HCT116 (cell line): ENCODE data around the gene LTBP1. TPM values are rescaled to one million over a fixed set of nuclear protein-coding genes. Genes with fewer than 3 reads are reported as not detected.

Source experiments
- ATAC-seq: fragments of 200-7000 bp; cut with Tn5 transposase; 2 replicates; pipeline ENCODE4 v1.9.1; 2020; ENCODE audit warnings: mild to moderate bottlenecking, moderate library complexity
- BruUV-seq: library from RNA; stranded (reverse); fragments of 400-500 nt; replicated peaks from 2 replicates; lab custom pipeline; 2021; lab: Mats Ljungman, UMichigan
- CTCF ChIA-PET: fragments of 300-600 bp; sonication (Branson Sonifier 250); formaldehyde crosslinking; loops from one replicate; lab custom pipeline; 2021; ENCODE audit warnings: antibody characterized with exemption; lab: Charles Lee
- POLR2A ChIA-PET: fragments of 300-600, 350-600 bp; sonication (Branson Sonifier 250); formaldehyde crosslinking; loops from one replicate; lab custom pipeline; 2021; ENCODE audit warnings: antibody characterized with exemption; lab: Charles Lee
- RAD21 ChIA-PET, 2 experiments: fragments of 300-600 bp; sonication (Branson Sonifier 250); formaldehyde crosslinking; loops; one replicate each; lab custom pipeline; 2023; ENCODE audit warnings: low total read pairs in 2 of 2; ENCODE audit not compliant: uncharacterized antibody in 2 of 2, unreplicated experiment in 2 of 2, low non-redundant PET in 1 of 2; lab: Charles Lee
- DNase-seq: peaks from one replicate; pipeline ENCODE4 v3.0.0-alpha.2; 2010; ENCODE audit warnings: low read depth, low spot score
- H2AFZ ChIP-seq: fragments of 200-600 bp; shearing (Covaris generic), sonication (generic); 2 replicates; pipeline ENCODE4 v1.6.1; 2017; ENCODE audit warnings: low read depth, mixed run types, mixed read lengths, antibody characterized with exemption, low read length; ENCODE audit not compliant: poor library complexity, severe bottlenecking
- H3K27ac ChIP-seq: 2 replicates; pipeline ENCODE4 v1.5.1; 2012; ENCODE audit warnings: low read depth, low read length
- H3K27me3 ChIP-seq: fragments of 200-600 bp; sonication (generic); 2 replicates; pipeline ENCODE4 v1.6.1; 2016; ENCODE audit warnings: mixed run types, low read length, mixed read lengths; ENCODE audit not compliant: insufficient read depth
- H3K36me3 ChIP-seq, 2 experiments: fragments of 200-500 bp in 1 of 2; fragments of 200-600 bp in 1 of 2; sonication (Bioruptor generic) in 1 of 2; sonication (generic) in 1 of 2; 2 replicates each; pipeline versions ENCODE4 v1.5.1 to v1.6.1; 2014 to 2016; ENCODE audit warnings: low read length in 2 of 2, inconsistent platforms in 1 of 2, mixed read lengths in 1 of 2, mixed run types in 1 of 2; ENCODE audit not compliant: insufficient read depth in 2 of 2, control insufficient read depth in 1 of 2
- H3K4me1 ChIP-seq, 2 experiments: fragments of 200-600 bp in 1 of 2; sonication (generic) in 1 of 2; 2 replicates each; pipeline versions ENCODE4 v1.5.1 to v1.6.1; 2012 to 2017; ENCODE audit warnings: low read length in 2 of 2, inconsistent platforms in 1 of 2, mild to moderate bottlenecking in 1 of 2, mixed read lengths in 1 of 2, mixed run types in 1 of 2, moderate library complexity in 1 of 2; ENCODE audit not compliant: insufficient read depth in 2 of 2, control insufficient read depth in 1 of 2
- H3K4me2 ChIP-seq: fragments of 200-600 bp; sonication (generic); 2 replicates; pipeline ENCODE4 v1.6.1; 2017; ENCODE audit warnings: mixed run types, low read length, mixed read lengths
- H3K4me3 ChIP-seq, 2 experiments: fragments of 200-600 bp in 1 of 2; sonication (generic) in 1 of 2; replicated peaks in 1 of 2; 2 replicates each; pipeline ENCODE4 v1.5.1; 2011 to 2016; ENCODE audit warnings: low read length in 2 of 2, control low read depth in 1 of 2, low read depth in 1 of 2, mild to moderate bottlenecking in 1 of 2, mixed read lengths in 1 of 2, mixed run types in 1 of 2
- H3K79me2 ChIP-seq: fragments of 200-600 bp; sonication (generic); 2 replicates; pipeline ENCODE4 v1.6.1; 2017; ENCODE audit warnings: mild to moderate bottlenecking, mixed run types, low read length, moderate library complexity, mixed read lengths; ENCODE audit not compliant: insufficient read depth
- H3K9ac ChIP-seq: fragments of 200-600 bp; sonication (generic); 2 replicates; pipeline ENCODE4 v1.6.1; 2016; ENCODE audit warnings: low read length, mixed read lengths
- H3K9me2 ChIP-seq: fragments of 200-600 bp; sonication (generic), shearing (Covaris generic); 2 replicates; pipeline ENCODE4 v1.6.1; 2017; ENCODE audit warnings: mixed run types, mild to moderate bottlenecking, moderate library complexity; ENCODE audit not compliant: insufficient read depth
- H3K9me3 ChIP-seq, 2 experiments: fragments of 200-500 bp in 1 of 2; fragments of 200-600 bp in 1 of 2; sonication (Bioruptor generic) in 1 of 2; sonication (generic) in 1 of 2; 2 replicates each; pipeline ENCODE4 v1.6.1; 2014 to 2017; ENCODE audit warnings: low read length in 2 of 2, mixed read lengths in 2 of 2, inconsistent platforms in 1 of 2, low read depth in 1 of 2, mild to moderate bottlenecking in 1 of 2, mixed run types in 1 of 2, moderate library complexity in 1 of 2; ENCODE audit not compliant: control insufficient read depth in 1 of 2, insufficient read depth in 1 of 2
- H4K20me1 ChIP-seq: fragments of 200-600 bp; sonication (generic), shearing (Covaris generic); 2 replicates; pipeline ENCODE4 v1.6.1; 2017; ENCODE audit warnings: mixed run types, mild to moderate bottlenecking, moderate library complexity; ENCODE audit not compliant: insufficient read depth
- CBX3 ChIP-seq: IDR thresholded peaks from 2 replicates; pipeline ENCODE4 v1.6.1; 2012; ENCODE audit warnings: low read depth
- CTCF ChIP-seq, 3 experiments: fragments of 200-600 bp in 1 of 3; sonication (generic) in 1 of 3; IDR thresholded peaks in 2 of 3; conservative IDR thresholded peaks in 1 of 3; 2 replicates each; pipeline ENCODE4 v1.5.1; 2012 to 2017; ENCODE audit warnings: low read depth in 2 of 3, low read length in 2 of 3, antibody characterized with exemption in 1 of 3, borderline replicate concordance in 1 of 3, control low read depth in 1 of 3, mild to moderate bottlenecking in 1 of 3, mixed read lengths in 1 of 3, mixed run types in 1 of 3, moderate library complexity in 1 of 3; ENCODE audit not compliant: insufficient read depth in 1 of 3
- ELF1 ChIP-seq: IDR thresholded peaks from 2 replicates; pipeline ENCODE4 v1.6.1; 2012; ENCODE audit warnings: low read depth, borderline replicate concordance
- EZH2phosphoT487 ChIP-seq: fragments of 200-600 bp; IDR thresholded peaks from 2 replicates; pipeline ENCODE4 v1.6.1; 2018; ENCODE audit warnings: antibody characterized with exemption, borderline replicate concordance
- FOSL1 ChIP-seq: IDR thresholded peaks from 2 replicates; pipeline ENCODE4 v1.6.1; 2012; ENCODE audit warnings: low read depth
- JUND ChIP-seq: IDR thresholded peaks from 2 replicates; pipeline ENCODE4 v1.6.1; 2012
- MAX ChIP-seq: IDR thresholded peaks from 2 replicates; pipeline ENCODE4 v1.6.1; 2012
- RAD21 ChIP-seq: IDR thresholded peaks from 2 replicates; pipeline ENCODE4 v1.6.1; 2012; ENCODE audit warnings: low read depth, mild to moderate bottlenecking
- SIN3A ChIP-seq: IDR thresholded peaks from 2 replicates; pipeline ENCODE4 v1.6.1; 2012; ENCODE audit warnings: low read depth
- SP1 ChIP-seq: IDR thresholded peaks from 2 replicates; pipeline ENCODE4 v1.6.1; 2012; ENCODE audit warnings: low read depth
- SRF ChIP-seq: IDR thresholded peaks from 2 replicates; pipeline ENCODE4 v1.6.1; 2012; ENCODE audit warnings: low read depth
- TCF7L2 ChIP-seq: IDR thresholded peaks from 2 replicates; pipeline ENCODE4 v1.7.0; 2011; ENCODE audit warnings: borderline replicate concordance, inconsistent platforms; ENCODE audit not compliant: insufficient read depth, insufficient read length; ENCODE audit errors: extremely low read depth
- YY1 ChIP-seq: IDR thresholded peaks from 2 replicates; pipeline ENCODE4 v1.6.1; 2011; ENCODE audit warnings: low read length, low read depth, moderate library complexity, mild to moderate bottlenecking; ENCODE audit not compliant: insufficient replicate concordance; ENCODE audit errors: extremely low read depth
- ZFX ChIP-seq: fragments of 450-650 bp; IDR thresholded peaks from 2 replicates; pipeline ENCODE4 v1.6.1; 2017
- ZNF274 ChIP-seq: fragments of 200-500 bp; sonication (Bioruptor generic); IDR thresholded peaks from 2 replicates; pipeline ENCODE4 v1.6.1; 2014; ENCODE audit warnings: mild to moderate bottlenecking, low read depth, low read length, inconsistent platforms
- intact Hi-C: fragments of 100-400 bp; cut with micrococcal nuclease; formaldehyde crosslinking; loops from 2 replicates; pipeline ENCODE4 v1.10.0; 2022
- total RNA-seq: library from RNA; stranded (reverse); gene quantifications from one replicate; pipeline ENCODE4 v1.2.1, GENCODE V29; 2021; ENCODE audit not compliant: unreplicated experiment
- TF ChIP-seq, protein P1 (sequence below): IDR thresholded peaks from 2 replicates; pipeline ENCODE4 v1.6.1; 2011; ENCODE audit warnings: mild to moderate bottlenecking, low read length, moderate library complexity; ENCODE audit not compliant: insufficient replicate concordance; ENCODE audit errors: extremely low read depth
- TF ChIP-seq, protein P2 (sequence below): IDR thresholded peaks from 2 replicates; pipeline ENCODE4 v1.6.1; 2012

Gene LTBP1
- total RNA-seq, 1 experiment from 2014 or later = 5.1 TPM

- intact Hi-C loops = no loop called here
- H3K4me1 ChIP-seq = peaks cover 0 to 33% of the 10 kb centered on the region in 2 experiments; a peak in 2 of 4 replicates
- ChIA-PET POLR2A (no interaction called here), RAD21 (no interaction called here), CTCF (no interaction called here)
- TF ChIP-seq TCF7L2 (no peak), ZFX (no peak), JUND (no peak), CTCF (IDR thresholded peaks at IDR 0.05 in 2 of 3, conservative IDR thresholded peaks at IDR 0.05 in 1 of 3; ENCODE audit: borderline replicate concordance in 1 of 3, insufficient read depth in 1 of 3, low read depth in 2 of 3, low read length in 2 of 3) (no peak), ELF1 (no peak), FOSL1 (no peak), RAD21 (no peak), SP1 (no peak), EZH2phosphoT487 (no peak), CBX3 (no peak), ZNF274 (no peak), SRF (no peak), YY1 (no peak), MAX (no peak), SIN3A (no peak)
- TF ChIP-seq, protein P1, sequence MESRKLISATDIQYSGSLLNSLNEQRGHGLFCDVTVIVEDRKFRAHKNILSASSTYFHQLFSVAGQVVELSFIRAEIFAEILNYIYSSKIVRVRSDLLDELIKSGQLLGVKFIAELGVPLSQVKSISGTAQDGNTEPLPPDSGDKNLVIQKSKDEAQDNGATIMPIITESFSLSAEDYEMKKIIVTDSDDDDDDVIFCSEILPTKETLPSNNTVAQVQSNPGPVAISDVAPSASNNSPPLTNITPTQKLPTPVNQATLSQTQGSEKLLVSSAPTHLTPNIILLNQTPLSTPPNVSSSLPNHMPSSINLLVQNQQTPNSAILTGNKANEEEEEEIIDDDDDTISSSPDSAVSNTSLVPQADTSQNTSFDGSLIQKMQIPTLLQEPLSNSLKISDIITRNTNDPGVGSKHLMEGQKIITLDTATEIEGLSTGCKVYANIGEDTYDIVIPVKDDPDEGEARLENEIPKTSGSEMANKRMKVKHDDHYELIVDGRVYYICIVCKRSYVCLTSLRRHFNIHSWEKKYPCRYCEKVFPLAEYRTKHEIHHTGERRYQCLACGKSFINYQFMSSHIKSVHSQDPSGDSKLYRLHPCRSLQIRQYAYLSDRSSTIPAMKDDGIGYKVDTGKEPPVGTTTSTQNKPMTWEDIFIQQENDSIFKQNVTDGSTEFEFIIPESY = no peak
- TF ChIP-seq, protein P2, sequence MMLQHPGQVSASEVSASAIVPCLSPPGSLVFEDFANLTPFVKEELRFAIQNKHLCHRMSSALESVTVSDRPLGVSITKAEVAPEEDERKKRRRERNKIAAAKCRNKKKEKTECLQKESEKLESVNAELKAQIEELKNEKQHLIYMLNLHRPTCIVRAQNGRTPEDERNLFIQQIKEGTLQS = no peak
- H3K27ac ChIP-seq = no peak overlapping the region
- no peaks in the 10 kb centered on the region for H3K9me2 ChIP-seq
- H2AFZ ChIP-seq = no peak overlapping the region
- H3K4me3 ChIP-seq = no peak overlapping the region
- no peak overlapping the region for H3K9ac ChIP-seq
- no TSS peak for BruUV-seq
- H3K4me2 ChIP-seq = peak overlapping the region; percentile 28
- H3K27me3 ChIP-seq = no peaks in the 10 kb centered on the region
- ATAC-seq (no peak; the same call in 1 of the 2 replicates), DNase-seq (no peak)
- no peaks in the 10 kb centered on the region for H4K20me1 ChIP-seq
- H3K79me2 ChIP-seq = no peaks in the 10 kb centered on the region
- H3K9me3 ChIP-seq = no peaks in the 10 kb centered on the region
- H3K36me3 ChIP-seq = no peaks in the 10 kb centered on the region
These were observed 68.8 kb downstream of the LTBP1 start for GRCh38 chr2:33015421-33016142.
